ENCODE data around the gene ORM1.
"Not testable (repeated sequence)": the region's sequence is repeated elsewhere in the genome, so short reads cannot be mapped to it uniquely, and the experiment has no call there.

Gene ORM1

GRCh38 chr9:114322831-114323531 is at the start of gene ORM1:
ORM1 (plus strand) TSS chr9:114323098; CDS start chr9:114323134, 36 bp downstream.
- H3K4me3 ChIP-seq (ENCODE audit: low read depth, low read length): not testable (repeated sequence)

GRCh38 chr9:114273461-114273881 is 49.4 kb upstream of the ORM1 start:
- no peak overlapping the region for H3K4me3 ChIP-seq (ENCODE audit: low read depth, low read length)
- TF ChIP-seq, protein P1, sequence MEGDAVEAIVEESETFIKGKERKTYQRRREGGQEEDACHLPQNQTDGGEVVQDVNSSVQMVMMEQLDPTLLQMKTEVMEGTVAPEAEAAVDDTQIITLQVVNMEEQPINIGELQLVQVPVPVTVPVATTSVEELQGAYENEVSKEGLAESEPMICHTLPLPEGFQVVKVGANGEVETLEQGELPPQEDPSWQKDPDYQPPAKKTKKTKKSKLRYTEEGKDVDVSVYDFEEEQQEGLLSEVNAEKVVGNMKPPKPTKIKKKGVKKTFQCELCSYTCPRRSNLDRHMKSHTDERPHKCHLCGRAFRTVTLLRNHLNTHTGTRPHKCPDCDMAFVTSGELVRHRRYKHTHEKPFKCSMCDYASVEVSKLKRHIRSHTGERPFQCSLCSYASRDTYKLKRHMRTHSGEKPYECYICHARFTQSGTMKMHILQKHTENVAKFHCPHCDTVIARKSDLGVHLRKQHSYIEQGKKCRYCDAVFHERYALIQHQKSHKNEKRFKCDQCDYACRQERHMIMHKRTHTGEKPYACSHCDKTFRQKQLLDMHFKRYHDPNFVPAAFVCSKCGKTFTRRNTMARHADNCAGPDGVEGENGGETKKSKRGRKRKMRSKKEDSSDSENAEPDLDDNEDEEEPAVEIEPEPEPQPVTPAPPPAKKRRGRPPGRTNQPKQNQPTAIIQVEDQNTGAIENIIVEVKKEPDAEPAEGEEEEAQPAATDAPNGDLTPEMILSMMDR (IDR thresholded peaks at IDR 0.05; ENCODE audit: borderline replicate concordance, insufficient read depth, low read depth, low read length): no peak

- no peak overlapping the region for H3K4me3 ChIP-seq (ENCODE audit: low read depth, low read length)
- TF ChIP-seq, protein P1 (IDR thresholded peaks at IDR 0.05; ENCODE audit: borderline replicate concordance, insufficient read depth, low read depth, low read length): no peak
Observed at GRCh38 chr9:114274217-114274616, 48.7 kb upstream of the ORM1 start.

GRCh38 chr9:114275246-114276004 is 47.5 kb upstream of the ORM1 start:
- no peak overlapping the region for H3K4me3 ChIP-seq (ENCODE audit: low read depth, low read length)
- TF ChIP-seq, protein P1 (IDR thresholded peaks at IDR 0.05; ENCODE audit: borderline replicate concordance, insufficient read depth, low read depth, low read length): no peak

GRCh38 chr9:114276908-114277821 is 45.7 kb upstream of the ORM1 start:
- no peak overlapping the region for H3K4me3 ChIP-seq (ENCODE audit: low read depth, low read length)
- TF ChIP-seq, protein P1 (IDR thresholded peaks at IDR 0.05; ENCODE audit: borderline replicate concordance, insufficient read depth, low read depth, low read length): no peak

DNA sequence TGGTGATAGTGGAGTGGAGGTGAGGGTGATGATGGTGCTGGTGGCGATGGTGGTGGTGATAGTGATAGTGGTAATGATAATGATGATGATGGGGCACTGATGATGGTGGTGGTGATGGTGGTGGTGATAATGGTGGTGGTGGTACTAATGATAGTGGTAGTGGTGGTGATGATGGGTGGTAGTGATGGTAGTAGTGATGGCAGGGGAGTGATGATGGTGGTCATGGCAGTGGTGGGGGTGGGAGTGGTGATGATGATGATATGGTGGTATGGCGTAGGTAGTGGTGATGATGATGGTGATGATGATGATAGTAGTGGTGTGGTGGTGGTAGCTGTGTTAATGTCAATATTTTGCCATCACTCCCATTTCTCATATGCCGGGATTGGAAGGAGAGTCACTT is 44.5 kb upstream of the ORM1 start:
- TF ChIP-seq, protein P1 (IDR thresholded peaks at IDR 0.05; ENCODE audit: borderline replicate concordance, insufficient read depth, low read depth, low read length): no peak

More for the DNA sequence above, 44.5 kb upstream of the ORM1 start:
- H3K4me3 ChIP-seq (ENCODE audit: low read depth, low read length): no peak overlapping the region

Data from GM12875 (cell line).